HCT116 (cell line): ENCODE results near the gene CHAC1. TPM values are rescaled to one million over a fixed set of nuclear protein-coding genes. Genes with fewer than 3 reads are reported as not detected.

ENCODE experiments used
- ATAC-seq: fragments of 200-7000 bp; cut with Tn5 transposase; 2 replicates; pipeline ENCODE4 v1.9.1; 2020; ENCODE audit warnings: mild to moderate bottlenecking, moderate library complexity
- BruUV-seq: library from RNA; stranded (reverse); fragments of 400-500 nt; replicated peaks from 2 replicates; lab custom pipeline; 2021; lab: Mats Ljungman, UMichigan
- CTCF ChIA-PET: fragments of 300-600 bp; sonication (Branson Sonifier 250); formaldehyde crosslinking; loops from one replicate; lab custom pipeline; 2021; ENCODE audit warnings: antibody characterized with exemption; lab: Charles Lee
- POLR2A ChIA-PET: fragments of 300-600, 350-600 bp; sonication (Branson Sonifier 250); formaldehyde crosslinking; loops from one replicate; lab custom pipeline; 2021; ENCODE audit warnings: antibody characterized with exemption; lab: Charles Lee
- RAD21 ChIA-PET, 2 experiments: fragments of 300-600 bp; sonication (Branson Sonifier 250); formaldehyde crosslinking; loops; one replicate each; lab custom pipeline; 2023; ENCODE audit warnings: low total read pairs in 2 of 2; ENCODE audit not compliant: uncharacterized antibody in 2 of 2, unreplicated experiment in 2 of 2, low non-redundant PET in 1 of 2; lab: Charles Lee
- DNase-seq: peaks from one replicate; pipeline ENCODE4 v3.0.0-alpha.2; 2010; ENCODE audit warnings: low read depth, low spot score
- H2AFZ ChIP-seq: fragments of 200-600 bp; shearing (Covaris generic), sonication (generic); 2 replicates; pipeline ENCODE4 v1.6.1; 2017; ENCODE audit warnings: low read depth, mixed run types, mixed read lengths, antibody characterized with exemption, low read length; ENCODE audit not compliant: poor library complexity, severe bottlenecking
- H3K27ac ChIP-seq: 2 replicates; pipeline ENCODE4 v1.5.1; 2012; ENCODE audit warnings: low read depth, low read length
- H3K27me3 ChIP-seq: fragments of 200-600 bp; sonication (generic); 2 replicates; pipeline ENCODE4 v1.6.1; 2016; ENCODE audit warnings: mixed run types, low read length, mixed read lengths; ENCODE audit not compliant: insufficient read depth
- H3K36me3 ChIP-seq, 2 experiments: fragments of 200-500 bp in 1 of 2; fragments of 200-600 bp in 1 of 2; sonication (Bioruptor generic) in 1 of 2; sonication (generic) in 1 of 2; 2 replicates each; pipeline versions ENCODE4 v1.5.1 to v1.6.1; 2014 to 2016; ENCODE audit warnings: low read length in 2 of 2, inconsistent platforms in 1 of 2, mixed read lengths in 1 of 2, mixed run types in 1 of 2; ENCODE audit not compliant: insufficient read depth in 2 of 2, control insufficient read depth in 1 of 2
- H3K4me1 ChIP-seq, 2 experiments: fragments of 200-600 bp in 1 of 2; sonication (generic) in 1 of 2; 2 replicates each; pipeline versions ENCODE4 v1.5.1 to v1.6.1; 2012 to 2017; ENCODE audit warnings: low read length in 2 of 2, inconsistent platforms in 1 of 2, mild to moderate bottlenecking in 1 of 2, mixed read lengths in 1 of 2, mixed run types in 1 of 2, moderate library complexity in 1 of 2; ENCODE audit not compliant: insufficient read depth in 2 of 2, control insufficient read depth in 1 of 2
- H3K4me2 ChIP-seq: fragments of 200-600 bp; sonication (generic); 2 replicates; pipeline ENCODE4 v1.6.1; 2017; ENCODE audit warnings: mixed run types, low read length, mixed read lengths
- H3K4me3 ChIP-seq, 2 experiments: fragments of 200-600 bp in 1 of 2; sonication (generic) in 1 of 2; replicated peaks in 1 of 2; 2 replicates each; pipeline ENCODE4 v1.5.1; 2011 to 2016; ENCODE audit warnings: low read length in 2 of 2, control low read depth in 1 of 2, low read depth in 1 of 2, mild to moderate bottlenecking in 1 of 2, mixed read lengths in 1 of 2, mixed run types in 1 of 2
- H3K79me2 ChIP-seq: fragments of 200-600 bp; sonication (generic); 2 replicates; pipeline ENCODE4 v1.6.1; 2017; ENCODE audit warnings: mild to moderate bottlenecking, mixed run types, low read length, moderate library complexity, mixed read lengths; ENCODE audit not compliant: insufficient read depth
- H3K9ac ChIP-seq: fragments of 200-600 bp; sonication (generic); 2 replicates; pipeline ENCODE4 v1.6.1; 2016; ENCODE audit warnings: low read length, mixed read lengths
- H3K9me2 ChIP-seq: fragments of 200-600 bp; sonication (generic), shearing (Covaris generic); 2 replicates; pipeline ENCODE4 v1.6.1; 2017; ENCODE audit warnings: mixed run types, mild to moderate bottlenecking, moderate library complexity; ENCODE audit not compliant: insufficient read depth
- H3K9me3 ChIP-seq, 2 experiments: fragments of 200-500 bp in 1 of 2; fragments of 200-600 bp in 1 of 2; sonication (Bioruptor generic) in 1 of 2; sonication (generic) in 1 of 2; 2 replicates each; pipeline ENCODE4 v1.6.1; 2014 to 2017; ENCODE audit warnings: low read length in 2 of 2, mixed read lengths in 2 of 2, inconsistent platforms in 1 of 2, low read depth in 1 of 2, mild to moderate bottlenecking in 1 of 2, mixed run types in 1 of 2, moderate library complexity in 1 of 2; ENCODE audit not compliant: control insufficient read depth in 1 of 2, insufficient read depth in 1 of 2
- H4K20me1 ChIP-seq: fragments of 200-600 bp; sonication (generic), shearing (Covaris generic); 2 replicates; pipeline ENCODE4 v1.6.1; 2017; ENCODE audit warnings: mixed run types, mild to moderate bottlenecking, moderate library complexity; ENCODE audit not compliant: insufficient read depth
- ATF3 ChIP-seq: IDR thresholded peaks from 2 replicates; pipeline ENCODE4 v1.6.1; 2012
- CEBPB ChIP-seq: IDR thresholded peaks from 2 replicates; pipeline ENCODE4 v1.6.1; 2012; ENCODE audit warnings: low read depth
- CTCF ChIP-seq, 3 experiments: fragments of 200-600 bp in 1 of 3; sonication (generic) in 1 of 3; IDR thresholded peaks in 2 of 3; conservative IDR thresholded peaks in 1 of 3; 2 replicates each; pipeline ENCODE4 v1.5.1; 2012 to 2017; ENCODE audit warnings: low read depth in 2 of 3, low read length in 2 of 3, antibody characterized with exemption in 1 of 3, borderline replicate concordance in 1 of 3, control low read depth in 1 of 3, mild to moderate bottlenecking in 1 of 3, mixed read lengths in 1 of 3, mixed run types in 1 of 3, moderate library complexity in 1 of 3; ENCODE audit not compliant: insufficient read depth in 1 of 3
- EZH2 ChIP-seq: fragments of 200-600 bp; sonication (generic); IDR thresholded peaks from 2 replicates; pipeline ENCODE4 v1.6.1; 2017; ENCODE audit warnings: antibody characterized with exemption, mixed run types
- FOSL1 ChIP-seq: IDR thresholded peaks from 2 replicates; pipeline ENCODE4 v1.6.1; 2012; ENCODE audit warnings: low read depth
- JUND ChIP-seq: IDR thresholded peaks from 2 replicates; pipeline ENCODE4 v1.6.1; 2012
- MAX ChIP-seq: IDR thresholded peaks from 2 replicates; pipeline ENCODE4 v1.6.1; 2012
- POLR2A ChIP-seq: IDR thresholded peaks from 2 replicates; pipeline ENCODE4 v1.7.0; 2011; ENCODE audit warnings: borderline replicate concordance; ENCODE audit not compliant: insufficient read depth, insufficient read length; ENCODE audit errors: extremely low read depth
- POLR2AphosphoS5 ChIP-seq: IDR thresholded peaks from 2 replicates; pipeline ENCODE4 v1.6.1; 2011; ENCODE audit warnings: mild to moderate bottlenecking, low read depth, low read length, moderate library complexity
- RAD21 ChIP-seq: IDR thresholded peaks from 2 replicates; pipeline ENCODE4 v1.6.1; 2012; ENCODE audit warnings: low read depth, mild to moderate bottlenecking
- SIN3A ChIP-seq: IDR thresholded peaks from 2 replicates; pipeline ENCODE4 v1.6.1; 2012; ENCODE audit warnings: low read depth
- SP1 ChIP-seq: IDR thresholded peaks from 2 replicates; pipeline ENCODE4 v1.6.1; 2012; ENCODE audit warnings: low read depth
- SRF ChIP-seq: IDR thresholded peaks from 2 replicates; pipeline ENCODE4 v1.6.1; 2012; ENCODE audit warnings: low read depth
- ZFX ChIP-seq: fragments of 450-650 bp; IDR thresholded peaks from 2 replicates; pipeline ENCODE4 v1.6.1; 2017
- ZNF274 ChIP-seq: fragments of 200-500 bp; sonication (Bioruptor generic); IDR thresholded peaks from 2 replicates; pipeline ENCODE4 v1.6.1; 2014; ENCODE audit warnings: mild to moderate bottlenecking, low read depth, low read length, inconsistent platforms
- intact Hi-C: fragments of 100-400 bp; cut with micrococcal nuclease; formaldehyde crosslinking; loops from 2 replicates; pipeline ENCODE4 v1.10.0; 2022
- total RNA-seq: library from RNA; stranded (reverse); gene quantifications from one replicate; pipeline ENCODE4 v1.2.1, GENCODE V29; 2021; ENCODE audit not compliant: unreplicated experiment

Gene CHAC1
- total RNA-seq, 1 experiment from 2014 or later = 58.9 TPM

DNA sequence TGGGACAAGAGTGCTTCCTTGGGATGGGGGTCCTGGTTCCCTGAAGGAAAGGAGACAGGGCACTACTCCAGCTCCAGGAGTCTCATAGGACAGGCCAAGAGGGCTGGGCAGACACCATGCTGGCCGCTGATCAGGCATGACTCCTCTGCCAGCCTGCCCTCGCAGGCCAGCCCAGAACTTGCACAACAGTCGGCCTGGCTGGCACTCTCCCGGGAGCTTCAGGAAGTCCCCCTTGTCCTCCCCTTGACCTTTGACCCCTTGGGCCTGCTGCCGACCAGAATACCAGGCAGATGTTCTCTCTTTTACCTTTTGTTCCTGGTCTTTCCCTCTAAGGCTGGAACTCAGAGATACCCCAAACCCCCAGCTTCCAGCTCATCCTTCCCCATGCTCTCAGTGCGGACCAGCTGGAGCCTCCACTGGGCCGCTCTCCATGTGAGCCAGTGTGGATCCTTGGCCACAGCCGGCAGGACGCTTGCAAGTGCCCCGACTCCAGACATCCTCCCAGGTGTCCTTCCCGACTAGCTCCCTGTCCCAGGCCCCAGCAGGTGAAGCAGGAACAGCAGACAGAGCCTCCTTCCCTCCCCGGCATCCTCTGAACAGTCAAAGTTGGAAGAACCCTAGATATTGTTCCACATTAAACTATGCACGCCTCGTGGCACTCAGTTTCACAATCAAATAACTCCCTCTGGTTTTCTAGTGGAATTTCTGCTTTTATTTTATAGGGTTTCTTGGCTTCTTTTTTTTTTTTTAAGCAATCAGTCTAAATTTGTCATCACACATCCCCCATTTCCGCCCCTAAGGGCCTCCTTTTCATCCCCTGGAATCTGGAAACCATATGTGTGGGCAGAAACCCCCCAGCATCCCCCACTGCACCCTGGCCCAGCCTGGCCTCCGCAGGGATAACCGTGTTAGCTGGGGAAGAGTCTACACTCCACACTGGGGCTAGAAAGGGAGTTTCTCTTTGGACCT, 43.3 kb upstream of the CHAC1 start:
- Histone ChIP-seq H3K79me2 (no peaks in the 10 kb centered on the region), H3K27me3 (no peaks in the 10 kb centered on the region), H3K4me3 (no peak overlapping the region), H3K9ac (no peak overlapping the region), H4K20me1 (no peaks in the 10 kb centered on the region), H3K36me3 (no peaks in the 10 kb centered on the region), H3K27ac (no peak overlapping the region), H3K9me2 (no peaks in the 10 kb centered on the region), H3K4me2 (no peak overlapping the region), H2AFZ (no peak overlapping the region), H3K9me3 (no peaks in the 10 kb centered on the region), H3K4me1 (peaks cover 28% of the 10 kb centered on the region in 2 experiments)
- intact Hi-C loops = no loop called here
- RAD21 ChIA-PET = no interaction called here
- ATAC-seq (no peak), DNase-seq (no peak)
- POLR2A ChIA-PET = no interaction called here
- CTCF ChIA-PET = no interaction called here
- no TSS peak for BruUV-seq
- TF ChIP-seq POLR2A = no peak
- TF ChIP-seq CEBPB = no peak
- TF ChIP-seq ZFX = no peak
- no peak for TF ChIP-seq JUND
- no peak for TF ChIP-seq ZNF274
- TF ChIP-seq POLR2AphosphoS5 = no peak
- TF ChIP-seq MAX = no peak
- no peak for TF ChIP-seq SP1

GRCh38 chr15:40911141-40911540, 42.1 kb upstream of the CHAC1 start:
- ChIA-PET POLR2A (no interaction called here), CTCF (no interaction called here), RAD21 (no interaction called here)
- intact Hi-C loops = no loop called here
- H3K9ac ChIP-seq = no peak overlapping the region
- no peaks in the 10 kb centered on the region for H4K20me1 ChIP-seq
- H3K27me3 ChIP-seq = no peaks in the 10 kb centered on the region
- no peak overlapping the region for H3K4me3 ChIP-seq
- ATAC-seq = no peak
- H3K27ac ChIP-seq = no peak overlapping the region
- no TSS peak for BruUV-seq
- H3K4me2 ChIP-seq = no peak overlapping the region
- no peak for DNase-seq
- peaks cover 16 to 18% of the 10 kb centered on the region in 2 experiments for H3K4me1 ChIP-seq
- no peaks in the 10 kb centered on the region for H3K79me2 ChIP-seq
- H3K9me2 ChIP-seq = no peaks in the 10 kb centered on the region
- H2AFZ ChIP-seq = no peak overlapping the region
- no peaks in the 10 kb centered on the region for H3K9me3 ChIP-seq
- H3K36me3 ChIP-seq = no peaks in the 10 kb centered on the region
- TF ChIP-seq ZNF274 = no peak
- no peak for TF ChIP-seq EZH2
- TF ChIP-seq FOSL1 = no peak
- TF ChIP-seq ATF3 = no peak
- no peak for TF ChIP-seq ZFX
- no peak for TF ChIP-seq SP1
- TF ChIP-seq SIN3A = no peak
- no peak for TF ChIP-seq RAD21
- TF ChIP-seq POLR2AphosphoS5 = no peak
- no peak for TF ChIP-seq SRF
- TF ChIP-seq MAX = no peak
- no peak for TF ChIP-seq CTCF (IDR thresholded peaks at IDR 0.05 in 2 of 3, conservative IDR thresholded peaks at IDR 0.05 in 1 of 3; ENCODE audit: borderline replicate concordance in 1 of 3, insufficient read depth in 1 of 3, low read depth in 2 of 3, low read length in 2 of 3)
